Mucosa of descending colon (tissue), 3 donors: ENCODE measurements around the gene MTF2. TPM values are rescaled to one million over a fixed set of nuclear protein-coding genes. Genes with fewer than 3 reads are reported as not detected.

Source experiments
- ATAC-seq: fragments of 200-7000 bp; cut with Tn5 transposase; one replicate; pipeline ENCODE4 v1.9.1; 2020; ENCODE audit warnings: mild to moderate bottlenecking, moderate library complexity
- DNase-seq, 3 donors: peaks; one replicate each; pipeline ENCODE4 v3.0.0-alpha.2; 2020
- H3K36me3 ChIP-seq: fragments of 200-600 bp; one replicate; pipeline ENCODE4 v1.8.0; 2021; ENCODE audit warnings: low read depth, mild to moderate bottlenecking
- H3K4me1 ChIP-seq: fragments of 200-600 bp; one replicate; pipeline ENCODE4 v1.8.0; 2021; ENCODE audit warnings: low read depth, mild to moderate bottlenecking
- H3K4me3 ChIP-seq: fragments of 200-600 bp; one replicate; pipeline ENCODE4 v1.8.0; 2021; ENCODE audit warnings: mild to moderate bottlenecking
- H3K9me3 ChIP-seq: fragments of 200-600 bp; one replicate; pipeline ENCODE4 v1.8.0; 2021; ENCODE audit warnings: mild to moderate bottlenecking
- CTCF ChIP-seq: fragments of 200-600 bp; IDR thresholded peaks from one replicate; pipeline ENCODE4 v1.8.0; 2022; ENCODE audit warnings: antibody characterized with exemption, mild to moderate bottlenecking
- intact Hi-C, 2 donors: fragments of 100-400 bp; cut with DNase I in 1 of 2; cut with micrococcal nuclease in 1 of 2; formaldehyde crosslinking; loops; one replicate each; pipeline versions ENCODE4 v1.11.0 to v1.11.1; 2022; cut with DNase I, micrococcal nuclease
- total RNA-seq, 3 donors: library from RNA; stranded (reverse); fragmentation: NEBNext Ultra II Directional in 2 of 3; extraction: Animal tissue kit (Norgen Biotek cat#: 25700) in 2 of 3; gene quantifications; one replicate each; pipeline versions ENCODE4 v1.2.1 to v1.2.4, GENCODE V29; 2021 to 2023
- donor health status: DM: no; HTN: no; CAD: no; lungs with moderate emphysema.
- donor health status: DM: no; HTN: no; CAD: no.
- donor health status: DM: no; HTN: yes; CAD: no.

The MTF2 gene
- total RNA-seq, 3 donors from 2014 or later = 22.5 to 32.1 (median 23.6) TPM

GRCh38 chr1:93078203-93078602, 880 bp upstream of the MTF2 start:
- intact Hi-C loops = no loop called here
- no peak overlapping the region for H3K4me3 ChIP-seq
- TF ChIP-seq CTCF = no peak
- H3K4me1 ChIP-seq = peaks cover 28% of the 10 kb centered on the region
- H3K9me3 ChIP-seq = no peaks in the 10 kb centered on the region
- ATAC-seq = no peak
- no peaks in the 10 kb centered on the region for H3K36me3 ChIP-seq
- no peak for DNase-seq

- no peak for TF ChIP-seq CTCF
- H3K4me1 ChIP-seq = peaks cover 28% of the 10 kb centered on the region
- intact Hi-C loops = no loop called here
- no peaks in the 10 kb centered on the region for H3K36me3 ChIP-seq
- peak overlapping the region; percentile 65 for H3K4me3 ChIP-seq
- ATAC-seq = no peak
- DNase-seq = no peak
- no peaks in the 10 kb centered on the region for H3K9me3 ChIP-seq
Observed at GRCh38 chr1:93078638-93078985, 471 bp upstream of the MTF2 start.

GRCh38 chr1:93079685-93080141, 630 bp downstream of the MTF2 start:
- intact Hi-C loops = no loop called here
- DNase-seq (peak; percentile 38 to 59 (median 56)), ATAC-seq (peak; percentile 3)
- Histone ChIP-seq H3K9me3 (no peaks in the 10 kb centered on the region), H3K4me3 (peak overlapping the region; percentile 65), H3K36me3 (no peaks in the 10 kb centered on the region), H3K4me1 (peaks cover 28% of the 10 kb centered on the region)
- no peak for TF ChIP-seq CTCF

- Histone ChIP-seq H3K36me3 (no peaks in the 10 kb centered on the region), H3K9me3 (no peaks in the 10 kb centered on the region), H3K4me1 (peaks cover 28% of the 10 kb centered on the region), H3K4me3 (no peak overlapping the region)
- peak in 1 of 3 donors; percentile 16 for DNase-seq
- intact Hi-C loops = no loop called here
- peak; percentile 68 for ATAC-seq
- TF ChIP-seq CTCF = no peak
Observed at GRCh38 chr1:93080179-93080823, 1.2 kb downstream of the MTF2 start.

GRCh38 chr1:93081716-93082115, 2.6 kb downstream of the MTF2 start:
- Histone ChIP-seq H3K9me3 (no peaks in the 10 kb centered on the region), H3K4me1 (peaks cover 24% of the 10 kb centered on the region), H3K36me3 (no peaks in the 10 kb centered on the region), H3K4me3 (no peak overlapping the region)
- no peak for ATAC-seq
- intact Hi-C loops = no loop called here
- no peak for DNase-seq
- no peak for TF ChIP-seq CTCF

GRCh38 chr1:93082313-93082712, 3.2 kb downstream of the MTF2 start:
- no peaks in the 10 kb centered on the region for H3K9me3 ChIP-seq
- H3K4me1 ChIP-seq = peaks cover 18% of the 10 kb centered on the region
- intact Hi-C loops = no loop called here
- ATAC-seq (no peak), DNase-seq (no peak)
- no peak for TF ChIP-seq CTCF
- H3K4me3 ChIP-seq = no peak overlapping the region
- no peaks in the 10 kb centered on the region for H3K36me3 ChIP-seq
